Testis (tissue), 2 donors: Measurements from ENCODE around the gene TMEM41B.

Experiments
- POLR2A ChIP-seq: fragments of 450-650 bp; IDR thresholded peaks from one replicate; pipeline ENCODE4 v1.6.1; 2017; ENCODE audit warnings: antibody characterized with exemption, mild to moderate bottlenecking, moderate library complexity
- TF ChIP-seq, protein P1 (sequence below), 3 experiments: fragments of 450-650 bp in 2 of 3; fragments of 200-600 bp in 1 of 3; sonication (generic) in 1 of 3; IDR thresholded peaks; one replicate each; pipeline ENCODE4 v1.5.1; 2016 to 2019; ENCODE audit warnings: antibody characterized with exemption in 3 of 3, mild to moderate bottlenecking in 2 of 3, moderate library complexity in 1 of 3

DNA sequence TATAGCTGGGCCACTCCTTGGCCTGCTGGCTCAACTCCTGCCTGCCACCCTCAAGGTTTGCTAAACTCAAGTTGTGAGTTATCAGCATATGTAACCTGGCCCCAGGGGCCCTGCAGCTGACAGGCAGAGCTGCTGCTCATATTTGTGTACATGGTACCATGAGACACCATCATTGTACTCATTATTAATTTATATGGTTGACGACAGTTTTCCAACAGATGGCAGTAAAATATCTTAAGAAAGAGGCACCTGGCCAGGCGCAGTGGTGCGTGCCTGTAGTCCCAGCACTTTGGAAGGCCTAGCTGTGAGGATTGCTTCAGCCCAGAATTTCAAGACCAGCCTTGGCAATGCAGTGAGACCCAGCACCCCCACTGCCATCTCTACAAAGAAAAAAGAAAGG, 37.8 kb downstream of the TMEM41B start:
- TF ChIP-seq, protein P1, sequence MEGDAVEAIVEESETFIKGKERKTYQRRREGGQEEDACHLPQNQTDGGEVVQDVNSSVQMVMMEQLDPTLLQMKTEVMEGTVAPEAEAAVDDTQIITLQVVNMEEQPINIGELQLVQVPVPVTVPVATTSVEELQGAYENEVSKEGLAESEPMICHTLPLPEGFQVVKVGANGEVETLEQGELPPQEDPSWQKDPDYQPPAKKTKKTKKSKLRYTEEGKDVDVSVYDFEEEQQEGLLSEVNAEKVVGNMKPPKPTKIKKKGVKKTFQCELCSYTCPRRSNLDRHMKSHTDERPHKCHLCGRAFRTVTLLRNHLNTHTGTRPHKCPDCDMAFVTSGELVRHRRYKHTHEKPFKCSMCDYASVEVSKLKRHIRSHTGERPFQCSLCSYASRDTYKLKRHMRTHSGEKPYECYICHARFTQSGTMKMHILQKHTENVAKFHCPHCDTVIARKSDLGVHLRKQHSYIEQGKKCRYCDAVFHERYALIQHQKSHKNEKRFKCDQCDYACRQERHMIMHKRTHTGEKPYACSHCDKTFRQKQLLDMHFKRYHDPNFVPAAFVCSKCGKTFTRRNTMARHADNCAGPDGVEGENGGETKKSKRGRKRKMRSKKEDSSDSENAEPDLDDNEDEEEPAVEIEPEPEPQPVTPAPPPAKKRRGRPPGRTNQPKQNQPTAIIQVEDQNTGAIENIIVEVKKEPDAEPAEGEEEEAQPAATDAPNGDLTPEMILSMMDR (IDR thresholded peaks at IDR 0.05), result no peak
- TF ChIP-seq POLR2A, result no peak
